H54 (cell line): ENCODE data around the gene ADAMTSL3.
"Not testable (repeated sequence)": the region's sequence is repeated elsewhere in the genome, so short reads cannot be mapped to it uniquely, and the experiment has no call there.

Source experiments
- DNase-seq: peaks from one replicate; pipeline ENCODE4 v3.0.0; 2011; ENCODE audit warnings: low spot score, mixed read lengths; ENCODE audit not compliant: insufficient read length
- FAIRE-seq: peaks from 3 replicates; lab custom pipeline; 2011; peaks lifted over from hg19 to GRCh38; lab: Jason Lieb, UNC
- POLR2A ChIP-seq: IDR thresholded peaks from 2 replicates; pipeline ENCODE4 v1.6.1; 2011; ENCODE audit warnings: low read depth, mild to moderate bottlenecking, low read length

The ADAMTSL3 gene

DNA sequence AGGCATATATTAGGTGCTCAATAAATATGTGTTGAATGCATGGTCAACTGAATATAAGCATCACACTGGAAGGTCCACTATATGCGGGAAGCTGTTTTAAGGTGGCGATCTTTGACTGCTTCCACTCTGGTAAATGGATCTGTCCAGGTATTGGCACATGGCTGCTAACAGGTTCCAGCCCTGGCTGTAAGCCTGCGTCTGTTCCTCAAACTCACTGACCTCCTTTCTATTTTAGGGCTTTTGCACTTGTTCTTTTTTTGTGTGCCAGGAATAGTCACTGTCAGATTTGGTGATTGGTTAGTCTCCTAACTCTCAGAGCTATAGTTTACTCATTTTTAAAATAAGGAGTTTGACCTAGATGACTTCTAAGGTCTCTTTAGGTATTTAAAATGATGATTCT, 46.2 kb downstream of the ADAMTSL3 start:
- FAIRE-seq: no peak
- no peak for TF ChIP-seq POLR2A
- DNase-seq: no peak

DNA sequence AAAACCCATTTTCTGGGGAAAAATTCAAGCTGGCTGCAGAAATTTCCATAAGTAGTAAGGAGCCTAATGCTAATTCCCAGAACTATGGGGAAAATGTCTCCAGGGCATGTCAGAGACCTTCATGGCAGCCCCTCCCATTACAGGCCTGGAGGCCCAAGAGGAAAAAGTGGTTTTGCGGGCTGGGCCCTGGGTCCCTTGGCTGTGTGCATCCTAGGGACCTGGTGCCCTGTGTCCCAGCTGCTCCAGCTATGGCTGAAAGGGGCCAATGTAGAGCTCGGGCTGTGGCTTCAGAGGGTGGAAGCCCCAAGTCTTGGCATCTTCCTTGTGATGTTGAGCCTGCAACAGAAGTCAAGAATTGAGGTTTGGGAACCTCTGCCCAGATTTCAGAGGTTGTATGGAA, 48.4 kb downstream of the ADAMTSL3 start:
- DNase-seq, FAIRE-seq: not testable (repeated sequence)

DNA sequence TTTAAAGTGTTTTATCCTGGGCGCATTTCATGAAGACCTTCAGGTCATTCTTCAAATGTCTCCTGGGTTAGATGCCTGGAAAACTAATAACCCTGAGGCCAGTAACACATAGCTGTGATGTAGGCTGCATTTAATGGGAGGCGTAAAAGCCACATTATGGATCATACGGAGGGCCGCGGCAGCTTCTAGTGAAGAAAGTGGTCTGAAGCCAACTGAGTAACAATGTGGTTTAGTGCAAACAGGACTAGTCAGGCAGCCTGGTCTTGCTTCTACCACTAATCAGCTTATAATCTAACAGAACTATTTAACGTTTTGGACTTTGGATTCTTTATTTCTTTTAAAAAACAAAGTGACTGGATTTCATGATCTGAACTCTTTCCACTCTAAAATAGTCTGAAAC, 54.4 kb downstream of the ADAMTSL3 start:
- no peak for DNase-seq
- no peak for FAIRE-seq
- TF ChIP-seq POLR2A: no peak

- no peak for TF ChIP-seq POLR2A
- no peak for FAIRE-seq
- no peak for DNase-seq
These were observed 55.3 kb downstream of the ADAMTSL3 start for GRCh38 chr15:83709241-83709640.

GRCh38 chr15:83709811-83710210, 55.9 kb downstream of the ADAMTSL3 start:
- no peak for TF ChIP-seq POLR2A
- no peak for DNase-seq
- FAIRE-seq: no peak

DNA sequence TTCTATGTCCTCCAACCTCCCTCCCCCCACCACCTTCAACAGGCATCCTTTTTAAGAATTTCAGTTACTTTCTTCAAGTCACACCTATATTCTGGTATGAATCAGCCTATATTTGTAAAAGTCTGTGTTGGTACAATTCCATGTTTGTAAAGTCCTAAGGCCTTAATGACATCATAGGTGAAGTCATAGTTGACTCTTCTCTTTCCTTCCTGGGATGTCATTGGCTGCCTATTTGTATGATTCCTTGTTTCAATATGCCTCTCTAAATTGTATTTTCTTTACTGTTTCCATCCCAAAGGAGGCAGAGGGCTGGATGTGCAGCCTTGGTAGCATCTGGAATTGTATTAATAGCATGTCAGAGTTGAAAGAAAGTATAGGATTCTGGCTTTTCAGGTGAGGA, 56.5 kb downstream of the ADAMTSL3 start:
- no peak for TF ChIP-seq POLR2A
- no peak for DNase-seq
- FAIRE-seq: no peak

- DNase-seq (no peak), FAIRE-seq (no peak)
- no peak for TF ChIP-seq POLR2A
These were observed 57.3 kb downstream of the ADAMTSL3 start for GRCh38 chr15:83711236-83711635.

DNA sequence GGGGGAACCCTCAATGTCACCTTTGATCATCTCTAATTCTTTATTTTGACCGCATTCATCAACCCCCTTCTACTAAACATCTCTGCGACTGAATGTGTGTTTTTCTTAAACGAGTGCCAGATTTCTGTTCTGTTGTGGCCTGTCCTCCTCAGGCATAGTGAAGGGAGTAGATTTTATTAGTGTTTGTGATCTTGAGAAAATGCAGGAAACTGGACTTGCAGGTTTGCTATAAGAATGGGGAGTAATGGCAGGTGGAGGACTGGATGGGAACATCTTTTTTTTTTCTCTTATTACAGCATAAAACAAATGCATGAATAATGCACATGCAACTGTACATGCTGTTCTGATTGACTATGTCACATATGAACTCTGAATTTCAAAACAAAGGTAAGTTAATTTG, 59.3 kb downstream of the ADAMTSL3 start:
- FAIRE-seq (no peak), DNase-seq (no peak)
- TF ChIP-seq POLR2A: no peak

DNA sequence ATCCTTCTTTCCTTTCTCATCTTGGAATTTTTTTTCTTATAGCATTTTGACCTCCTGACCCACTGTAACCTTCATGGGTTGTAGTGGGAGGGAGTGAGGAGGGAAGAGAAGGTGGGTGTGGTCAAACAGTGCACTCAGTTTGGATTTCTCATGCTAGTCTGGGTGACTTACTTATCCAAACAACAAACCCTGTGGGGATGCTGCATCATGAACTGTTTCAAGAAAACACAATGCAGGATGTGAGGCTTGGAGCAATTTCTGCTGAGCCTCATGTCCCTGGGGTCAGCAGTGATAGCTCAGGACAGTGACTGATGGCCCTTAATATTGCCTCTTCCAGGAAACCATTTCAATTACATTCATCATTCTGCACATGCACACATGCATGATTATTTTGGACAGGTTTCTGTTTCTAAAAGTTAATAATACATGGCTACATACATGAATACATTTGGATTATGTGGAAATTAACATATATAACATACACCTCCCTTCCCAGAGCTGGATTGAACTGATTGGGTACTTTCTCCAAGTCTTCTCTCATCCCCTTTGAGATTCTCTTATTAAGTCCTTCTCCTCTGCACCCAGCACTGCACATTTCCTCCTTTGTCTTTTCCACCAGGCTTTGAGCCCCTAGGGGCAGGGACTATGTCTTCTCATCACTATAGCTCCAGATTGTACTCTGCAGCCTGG, 61.2 kb downstream of the ADAMTSL3 start:
- TF ChIP-seq POLR2A: no peak
- no peak for FAIRE-seq

GRCh38 chr15:83716605-83717004, 62.7 kb downstream of the ADAMTSL3 start:
- FAIRE-seq: no peak
- DNase-seq: no peak
- no peak for TF ChIP-seq POLR2A

More for the DNA sequence above, 61.2 kb downstream of the ADAMTSL3 start:
- no peak for DNase-seq

- DNase-seq: no peak
- FAIRE-seq: no peak
- no peak for TF ChIP-seq POLR2A
These were observed 63.1 kb downstream of the ADAMTSL3 start for GRCh38 chr15:83717010-83717409.

GRCh38 chr15:83720468-83720867, 66.5 kb downstream of the ADAMTSL3 start:
- FAIRE-seq: no peak

DNA sequence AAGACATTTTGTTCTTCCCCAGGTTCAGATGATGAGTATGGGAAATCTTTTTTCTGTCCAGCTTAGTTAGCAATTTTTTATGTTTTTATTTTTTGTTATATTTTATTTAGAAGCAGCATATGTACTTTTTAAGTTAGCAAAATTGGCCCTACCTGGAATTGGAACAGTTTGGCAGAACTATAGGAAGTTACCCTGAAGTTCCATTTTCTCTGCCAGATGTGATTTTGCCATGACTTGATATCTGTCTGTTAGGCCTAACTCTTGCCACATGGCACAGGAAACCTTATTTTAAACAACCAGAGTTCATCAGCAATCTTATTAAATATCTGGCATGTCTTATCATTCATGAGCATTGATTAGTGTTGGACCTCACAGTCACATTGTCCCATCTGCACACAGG, 67.1 kb downstream of the ADAMTSL3 start:
- FAIRE-seq (no peak), DNase-seq (no peak)
- TF ChIP-seq POLR2A: no peak

More at GRCh38 chr15:83720468-83720867, 66.5 kb downstream of the ADAMTSL3 start:
- DNase-seq: no peak
- TF ChIP-seq POLR2A: no peak

DNA sequence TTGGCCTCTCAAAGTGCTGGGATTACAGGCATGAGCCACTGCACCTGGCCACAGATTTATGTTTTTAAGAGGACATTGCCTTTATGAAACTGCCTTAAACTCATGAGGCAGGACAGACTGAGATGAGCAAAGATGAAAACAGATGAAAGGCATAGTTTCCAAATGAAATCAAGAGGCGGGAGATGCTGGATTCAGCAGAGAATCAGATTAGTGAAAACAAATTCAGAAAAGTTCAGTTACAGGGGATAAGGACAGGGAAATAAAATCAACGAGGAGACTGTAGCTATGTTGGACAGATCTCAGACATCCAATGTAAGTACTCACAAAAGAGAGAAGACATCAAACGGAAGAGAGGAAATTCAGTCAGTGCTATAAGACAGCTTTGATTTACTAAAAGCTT, 68.1 kb downstream of the ADAMTSL3 start:
- no peak for DNase-seq
- no peak for TF ChIP-seq POLR2A
- no peak for FAIRE-seq

DNA sequence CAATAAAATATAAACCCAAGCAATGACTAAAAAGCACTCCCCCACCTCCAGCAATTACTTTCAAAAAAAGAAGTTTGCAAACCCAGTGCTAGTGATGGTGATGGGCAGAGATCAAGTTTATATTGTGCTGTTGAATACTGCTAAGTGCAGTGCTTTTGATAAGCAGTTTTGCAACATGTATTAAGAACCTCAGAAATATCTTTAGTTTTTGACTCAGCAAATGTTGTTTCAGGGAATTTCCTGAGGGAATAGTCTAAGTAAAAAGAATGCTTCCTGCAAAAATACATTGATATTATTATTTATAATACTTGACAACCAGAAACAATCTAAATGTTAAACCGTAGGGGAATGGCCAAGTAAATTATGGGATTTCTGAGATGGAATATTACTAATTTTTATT, 69.3 kb downstream of the ADAMTSL3 start:
- DNase-seq: no peak
- no peak for TF ChIP-seq POLR2A
- FAIRE-seq: no peak

GRCh38 chr15:83732196-83732595, 78.3 kb downstream of the ADAMTSL3 start:
- no peak for FAIRE-seq
- DNase-seq: no peak
- TF ChIP-seq POLR2A: no peak
